Fibroblast of skin of right quadriceps (primary cell): ENCODE measurements around the gene HECTD4.
A peak's percentile ranks its signal among the peaks of the same experiment; 100 is the strongest.
"Not testable (repeated sequence)": the region's sequence is repeated elsewhere in the genome, so short reads cannot be mapped to it uniquely, and the experiment has no call there.

Experiments
- DNase-seq: peaks from one replicate; pipeline ENCODE4 v3.0.0-alpha.2; 2013

The HECTD4 gene

DNA sequence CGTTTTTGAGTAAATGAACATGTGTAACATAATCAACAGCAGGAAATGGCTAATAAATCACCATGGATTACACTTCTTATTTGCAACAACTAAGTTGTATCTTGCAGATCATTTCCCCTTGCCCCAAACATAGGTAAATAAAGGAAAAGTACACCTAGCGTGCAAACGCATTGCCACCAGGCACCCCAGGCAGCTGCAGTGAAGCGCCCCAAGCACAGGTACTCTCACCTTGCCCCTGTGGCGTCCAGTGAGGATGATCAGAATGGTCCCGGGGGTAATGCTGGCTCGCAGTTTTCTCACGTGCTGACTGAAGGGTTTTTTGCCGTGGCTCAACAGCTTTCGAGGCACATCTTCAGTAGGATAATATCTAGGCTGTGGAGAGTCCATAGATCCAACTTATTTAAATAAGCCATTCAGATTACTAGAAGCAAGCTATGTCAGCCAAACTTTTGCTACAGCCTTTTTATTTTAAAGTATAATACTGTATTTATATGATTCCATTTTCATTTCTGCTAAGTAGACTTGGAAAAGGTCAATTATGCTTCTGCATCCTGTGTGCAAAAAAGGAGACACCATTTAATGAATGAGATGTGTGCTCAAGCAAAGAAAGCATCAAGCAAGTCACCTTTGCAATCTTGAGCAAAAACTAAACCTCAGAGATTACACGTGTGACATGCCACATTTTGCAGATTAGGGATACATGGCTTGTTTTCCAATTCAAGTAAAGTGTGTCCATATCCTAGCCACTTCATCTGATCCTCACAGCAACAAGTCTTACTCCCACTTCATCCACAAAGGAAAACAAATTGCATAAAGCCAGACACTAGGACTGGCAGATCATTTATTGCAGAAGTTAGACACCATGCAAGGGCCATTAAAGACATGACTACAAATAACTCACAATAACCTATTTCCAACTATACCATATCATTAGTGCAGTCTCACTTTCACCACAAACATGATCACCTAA, 24.6 kb upstream of the HECTD4 start:
- DNase-seq, result no peak

DNA sequence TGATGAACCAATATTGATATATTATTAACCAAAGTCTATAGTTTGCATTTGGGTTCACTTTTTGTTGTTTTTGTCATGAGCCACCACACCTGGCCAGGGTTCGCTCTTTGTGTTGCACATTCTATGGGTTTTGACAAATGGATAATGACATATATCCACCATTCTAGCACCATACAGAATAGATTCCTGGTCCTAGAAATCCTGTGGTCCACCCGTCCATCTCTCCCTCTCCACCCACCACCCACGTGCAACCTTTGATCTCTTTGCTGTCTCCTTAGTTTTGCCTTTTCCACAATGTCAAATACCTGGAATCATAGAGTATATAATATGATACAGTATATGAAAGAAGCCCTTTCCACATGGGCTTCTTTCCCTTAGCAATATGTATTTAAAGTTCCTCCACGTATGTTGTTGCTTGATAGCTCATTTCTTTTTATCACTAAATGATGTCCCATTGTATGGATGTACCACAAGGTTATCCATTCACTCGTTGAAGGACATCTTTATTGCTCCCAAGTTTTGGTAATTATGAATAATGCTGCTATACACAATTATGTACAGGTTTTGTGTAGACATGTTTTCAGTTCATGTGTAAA, 19.8 kb upstream of the HECTD4 start:
- no peak for DNase-seq

DNA sequence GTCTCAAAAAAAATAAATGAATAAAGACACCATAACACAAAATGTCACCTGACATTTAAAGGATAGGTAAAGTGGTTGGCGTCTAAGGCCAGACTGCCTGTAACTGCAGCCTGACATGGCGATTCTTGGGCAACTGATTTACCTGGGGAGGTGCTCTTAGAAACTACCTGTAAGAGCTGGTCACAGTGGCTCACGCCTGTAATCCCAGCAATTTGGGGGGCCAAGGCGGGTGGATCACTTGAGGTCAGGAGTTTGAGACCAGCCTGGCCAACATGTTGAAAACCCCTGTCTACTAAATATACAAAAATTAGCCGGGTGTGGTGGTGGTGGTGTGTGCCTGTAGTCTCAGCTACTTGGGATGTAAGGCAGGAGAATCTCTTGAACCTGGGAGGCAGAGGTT, 18.8 kb upstream of the HECTD4 start:
- DNase-seq, result no peak

- no peak for DNase-seq
These were observed 11.1 kb upstream of the HECTD4 start for GRCh38 chr12:112393328-112393727.

DNA sequence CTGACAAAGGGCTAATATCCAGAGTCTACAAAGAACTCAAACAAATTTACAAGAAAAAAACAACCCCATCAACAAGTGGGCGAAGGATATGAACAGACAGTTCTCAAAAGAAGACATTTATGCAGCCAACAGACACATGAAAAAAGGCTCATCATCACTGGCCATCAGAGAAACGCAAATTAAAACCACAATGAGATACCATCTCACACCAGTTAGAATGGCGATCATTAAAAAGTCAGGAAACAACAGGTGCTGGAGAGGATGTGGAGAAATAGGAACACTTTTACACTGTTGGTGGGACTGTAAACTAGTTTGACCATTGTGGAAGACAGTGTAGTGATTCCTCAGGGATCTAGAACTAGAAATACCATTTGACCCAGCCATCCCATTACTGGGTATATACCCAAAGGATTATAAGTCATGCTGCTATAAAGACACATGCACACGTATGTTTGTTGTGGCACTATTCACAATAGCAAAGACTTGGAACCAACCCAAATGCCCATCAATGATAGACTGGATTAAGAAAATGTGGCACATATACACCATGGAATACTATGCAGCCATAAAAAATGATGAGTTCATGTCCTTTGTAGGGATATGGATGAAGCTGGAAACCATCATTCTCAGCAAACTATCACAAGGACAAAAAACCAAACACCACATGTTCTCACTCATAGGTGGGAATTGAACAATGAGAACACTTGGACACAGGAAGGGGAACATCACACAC, 7.9 kb upstream of the HECTD4 start:
- DNase-seq, result not testable (repeated sequence)

GRCh38 chr12:112389228-112389627, 7.0 kb upstream of the HECTD4 start:
- no peak for DNase-seq

GRCh38 chr12:112386726-112387125, 4.5 kb upstream of the HECTD4 start:
- DNase-seq, result peak; percentile 41

GRCh38 chr12:112382866-112383265, 635 bp upstream of the HECTD4 start:
- no peak for DNase-seq

- DNase-seq, result no peak
These were observed 787 bp downstream of the HECTD4 start for GRCh38 chr12:112381406-112381882.

- DNase-seq, result no peak
These were observed 1.4 kb downstream of the HECTD4 start for GRCh38 chr12:112380663-112381405.

DNA sequence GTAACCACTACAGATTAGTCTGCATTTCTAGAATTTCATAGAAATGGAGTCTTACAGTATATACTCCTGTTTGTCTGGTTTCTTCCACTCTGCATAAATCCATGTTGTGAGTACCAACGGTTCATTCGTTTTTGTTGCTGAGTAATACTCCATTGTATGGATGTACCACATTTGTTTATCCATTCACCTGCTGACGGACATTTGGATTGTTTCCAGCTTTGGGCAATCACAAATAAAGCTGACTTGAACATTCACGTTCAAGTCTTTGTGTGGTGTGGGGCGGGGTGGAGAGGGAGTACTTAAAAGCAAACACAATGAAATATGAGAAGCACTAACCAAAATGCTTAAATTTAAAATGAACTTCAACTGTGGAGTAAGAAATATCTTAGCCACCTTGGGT, 7.1 kb downstream of the HECTD4 start:
- no peak for DNase-seq

DNA sequence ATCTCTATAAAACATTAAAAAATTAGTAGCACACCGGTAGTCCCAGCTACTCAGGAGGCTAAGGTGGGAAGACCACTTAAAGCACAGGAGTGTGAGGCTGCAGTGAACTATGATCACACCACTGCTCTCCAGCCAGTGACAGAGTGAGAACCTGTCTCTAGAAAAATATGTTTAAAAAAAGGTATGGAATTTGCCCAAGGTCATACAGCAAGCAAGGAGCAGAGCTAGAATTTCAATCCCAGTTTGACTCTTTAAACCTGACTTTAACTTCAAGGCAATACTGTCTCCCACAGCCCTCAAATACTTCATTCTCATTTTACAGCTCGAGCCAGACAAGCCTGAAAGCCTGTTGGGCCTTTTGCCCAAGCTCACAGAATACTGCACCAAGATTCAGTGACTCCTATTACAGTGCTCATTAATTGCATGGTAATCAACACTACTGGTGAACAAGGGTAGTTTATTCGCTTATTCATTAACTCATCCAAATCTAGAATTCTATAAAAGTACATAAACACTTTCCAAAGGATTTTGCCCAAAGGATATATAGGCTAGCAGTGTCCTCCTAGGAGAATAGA, 8.0 kb downstream of the HECTD4 start:
- no peak for DNase-seq

- no peak for DNase-seq
These were observed 11.2 kb downstream of the HECTD4 start for GRCh38 chr12:112370868-112371510.

- DNase-seq, result no peak
These were observed 12.0 kb downstream of the HECTD4 start for GRCh38 chr12:112370199-112370598.

GRCh38 chr12:112368856-112369255, 13.4 kb downstream of the HECTD4 start:
- no peak for DNase-seq

GRCh38 chr12:112367965-112368364, 14.3 kb downstream of the HECTD4 start:
- no peak for DNase-seq

DNA sequence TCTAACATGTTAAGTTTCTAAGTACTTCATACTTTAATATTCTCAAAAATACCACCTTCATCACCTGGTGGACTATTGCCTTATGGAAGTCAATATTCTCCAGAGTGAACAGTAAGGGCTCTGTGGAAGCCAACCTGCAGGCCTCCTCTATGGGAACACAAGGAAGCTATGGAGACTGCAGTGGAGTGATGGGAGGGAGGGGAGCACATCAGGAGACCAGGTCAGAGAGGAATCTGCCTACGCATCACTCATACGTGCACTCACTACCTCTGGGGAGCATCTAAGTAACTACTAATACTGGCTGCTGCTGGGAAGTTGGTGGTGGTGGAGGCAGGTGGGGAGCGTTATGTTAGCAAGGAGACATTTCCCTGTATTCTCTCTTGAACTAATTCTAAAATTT, 19.9 kb downstream of the HECTD4 start:
- DNase-seq, result no peak

DNA sequence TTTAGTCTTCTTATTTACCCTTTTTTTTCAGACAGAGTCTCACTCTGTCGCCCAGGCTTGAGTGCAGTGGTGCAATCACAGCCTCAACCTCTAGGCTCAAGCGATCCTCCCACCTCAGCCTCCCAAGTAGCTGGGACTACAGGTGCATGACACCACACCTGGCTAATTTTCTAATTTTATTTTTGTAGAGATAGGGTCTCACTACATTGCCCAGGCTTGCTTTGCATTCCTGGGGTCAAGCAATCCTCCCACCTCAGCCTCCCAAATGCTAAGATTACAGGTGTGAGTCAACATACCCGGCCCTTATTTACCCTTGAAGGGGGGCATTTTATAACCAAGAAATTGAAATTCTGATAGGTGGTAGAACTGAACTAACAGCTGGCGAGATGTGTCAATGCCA, 21.0 kb downstream of the HECTD4 start:
- DNase-seq, result no peak

DNA sequence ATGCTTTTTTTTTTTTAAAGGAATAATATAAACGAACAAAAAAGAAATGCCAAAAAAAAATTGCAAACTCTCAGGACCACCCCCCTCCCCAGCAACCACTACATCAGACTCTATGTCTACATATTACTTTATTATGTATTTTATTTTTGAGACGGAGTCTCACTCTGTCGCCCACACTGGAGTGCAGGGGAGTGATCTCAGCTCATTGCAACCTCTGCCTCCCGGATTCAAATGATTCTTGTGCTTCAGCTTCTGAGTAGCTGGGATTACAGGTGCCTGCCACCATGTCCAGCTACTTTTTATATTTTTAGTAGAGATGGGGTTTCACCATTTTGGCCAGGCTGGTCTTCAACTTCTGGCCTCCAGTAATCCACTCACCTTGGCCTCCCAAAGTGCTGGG, 22.9 kb downstream of the HECTD4 start:
- DNase-seq, result no peak

GRCh38 chr12:112357214-112357613, 25.0 kb downstream of the HECTD4 start:
- DNase-seq, result no peak

GRCh38 chr12:112354399-112354798, 27.8 kb downstream of the HECTD4 start:
- DNase-seq, result no peak

DNA sequence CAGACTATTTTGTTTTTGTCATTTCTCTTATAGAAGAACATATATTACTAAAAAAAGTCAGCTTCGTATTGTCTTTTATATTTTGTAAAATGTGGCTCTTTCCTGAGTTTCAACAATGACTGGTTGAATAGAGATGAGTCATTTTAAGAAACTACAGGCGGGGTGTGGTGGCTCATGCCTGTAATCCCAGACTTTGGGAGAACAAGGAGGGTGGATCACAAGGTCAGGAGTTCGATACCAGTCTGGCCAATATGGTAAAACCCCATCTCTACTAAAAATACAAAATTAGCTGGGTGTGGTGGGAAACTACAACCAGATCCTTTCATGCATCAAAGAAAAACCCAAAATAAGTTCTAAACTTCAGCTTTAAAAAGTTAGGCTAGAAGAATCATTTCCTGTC, 28.8 kb downstream of the HECTD4 start:
- DNase-seq, result no peak
